Amygdala (tissue), 56 donors: ENCODE measurements around the gene LCNL1.

Experiments used
- DNase-seq, 56 donors: peaks; one replicate each; lab custom pipeline; 2025; lab: John Stamatoyannopoulos, UW

LCNL1 gene

GRCh38 chr9:137007108-137007815, 24.5 kb downstream of the LCNL1 start:
- DNase-seq, result peak in 1 of 56 donors; percentile 7

- DNase-seq, result no peak
Measured at GRCh38 chr9:137007816-137008270, 25.1 kb downstream of the LCNL1 start.

GRCh38 chr9:137008312-137008711, 25.5 kb downstream of the LCNL1 start:
- DNase-seq, result no peak

GRCh38 chr9:137009217-137009616, 26.4 kb downstream of the LCNL1 start:
- no peak for DNase-seq

GRCh38 chr9:137009938-137010732, 27.3 kb downstream of the LCNL1 start:
- no peak for DNase-seq

- no peak for DNase-seq
Measured at GRCh38 chr9:137011156-137011555, 28.4 kb downstream of the LCNL1 start.

GRCh38 chr9:137011907-137012675, 29.3 kb downstream of the LCNL1 start:
- no peak for DNase-seq

- DNase-seq, result no peak
Measured at GRCh38 chr9:137012694-137013570, 30.1 kb downstream of the LCNL1 start.

GRCh38 chr9:137013571-137013940, 30.8 kb downstream of the LCNL1 start:
- DNase-seq, result no peak

- no peak for DNase-seq
Measured at GRCh38 chr9:137014166-137014565, 31.4 kb downstream of the LCNL1 start.

GRCh38 chr9:137014776-137015539, 32.2 kb downstream of the LCNL1 start:
- no peak for DNase-seq

- no peak for DNase-seq
Measured at GRCh38 chr9:137015540-137015930, 32.7 kb downstream of the LCNL1 start.

- no peak for DNase-seq
Measured at GRCh38 chr9:137015976-137016375, 33.2 kb downstream of the LCNL1 start.

GRCh38 chr9:137016436-137016835, 33.6 kb downstream of the LCNL1 start:
- DNase-seq, result no peak

GRCh38 chr9:137017071-137017470, 34.3 kb downstream of the LCNL1 start:
- DNase-seq, result no peak

GRCh38 chr9:137017791-137018497, 35.2 kb downstream of the LCNL1 start:
- no peak for DNase-seq

GRCh38 chr9:137018761-137019559, 36.2 kb downstream of the LCNL1 start:
- no peak for DNase-seq
